Astrocyte of the spinal cord (primary cell): ENCODE results near the gene PFKFB3.

Source experiments
- DNase-seq: peaks from one replicate; pipeline ENCODE4 v3.0.0; 2011; ENCODE audit warnings: low read depth, low spot score
- H3K4me3 ChIP-seq: 2 replicates; pipeline ENCODE4 v1.5.1; 2011; ENCODE audit warnings: low read depth, mild to moderate bottlenecking, low read length, moderate library complexity
- in situ Hi-C: cut with HindIII; loops from 2 replicates; pipeline ENCODE4 v1.10.0; 2017; ENCODE audit warnings: low sequenced_read_pairs
- TF ChIP-seq, protein P1 (sequence below): IDR thresholded peaks from 2 replicates; pipeline ENCODE4 v1.5.1; 2012; ENCODE audit warnings: low read depth, mild to moderate bottlenecking, low read length, inconsistent platforms

The PFKFB3 gene

DNA sequence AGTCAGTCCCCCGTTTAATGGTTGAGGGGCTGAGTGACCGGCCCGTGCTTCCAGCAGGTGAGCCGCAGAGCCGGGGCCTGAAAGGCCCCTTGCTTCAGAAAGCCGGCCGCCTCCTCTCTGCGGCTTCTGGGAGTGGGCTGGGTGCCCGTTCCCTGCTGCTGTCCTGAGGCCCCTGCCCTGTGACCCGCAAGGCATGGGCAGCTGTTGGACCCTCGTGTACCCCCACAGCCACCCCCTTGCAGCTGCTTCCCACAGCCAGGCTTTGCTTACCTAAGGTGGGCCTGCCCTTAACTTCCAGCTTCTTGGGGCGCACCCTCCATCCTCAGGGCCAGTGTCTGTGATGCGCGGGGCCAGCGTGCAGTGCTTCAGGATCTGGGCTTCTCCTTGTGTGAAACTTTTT, 26.6 kb downstream of the PFKFB3 start:
- in situ Hi-C loops, result no loop called here
- TF ChIP-seq, protein P1, sequence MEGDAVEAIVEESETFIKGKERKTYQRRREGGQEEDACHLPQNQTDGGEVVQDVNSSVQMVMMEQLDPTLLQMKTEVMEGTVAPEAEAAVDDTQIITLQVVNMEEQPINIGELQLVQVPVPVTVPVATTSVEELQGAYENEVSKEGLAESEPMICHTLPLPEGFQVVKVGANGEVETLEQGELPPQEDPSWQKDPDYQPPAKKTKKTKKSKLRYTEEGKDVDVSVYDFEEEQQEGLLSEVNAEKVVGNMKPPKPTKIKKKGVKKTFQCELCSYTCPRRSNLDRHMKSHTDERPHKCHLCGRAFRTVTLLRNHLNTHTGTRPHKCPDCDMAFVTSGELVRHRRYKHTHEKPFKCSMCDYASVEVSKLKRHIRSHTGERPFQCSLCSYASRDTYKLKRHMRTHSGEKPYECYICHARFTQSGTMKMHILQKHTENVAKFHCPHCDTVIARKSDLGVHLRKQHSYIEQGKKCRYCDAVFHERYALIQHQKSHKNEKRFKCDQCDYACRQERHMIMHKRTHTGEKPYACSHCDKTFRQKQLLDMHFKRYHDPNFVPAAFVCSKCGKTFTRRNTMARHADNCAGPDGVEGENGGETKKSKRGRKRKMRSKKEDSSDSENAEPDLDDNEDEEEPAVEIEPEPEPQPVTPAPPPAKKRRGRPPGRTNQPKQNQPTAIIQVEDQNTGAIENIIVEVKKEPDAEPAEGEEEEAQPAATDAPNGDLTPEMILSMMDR, result no peak
- no peak for DNase-seq

DNA sequence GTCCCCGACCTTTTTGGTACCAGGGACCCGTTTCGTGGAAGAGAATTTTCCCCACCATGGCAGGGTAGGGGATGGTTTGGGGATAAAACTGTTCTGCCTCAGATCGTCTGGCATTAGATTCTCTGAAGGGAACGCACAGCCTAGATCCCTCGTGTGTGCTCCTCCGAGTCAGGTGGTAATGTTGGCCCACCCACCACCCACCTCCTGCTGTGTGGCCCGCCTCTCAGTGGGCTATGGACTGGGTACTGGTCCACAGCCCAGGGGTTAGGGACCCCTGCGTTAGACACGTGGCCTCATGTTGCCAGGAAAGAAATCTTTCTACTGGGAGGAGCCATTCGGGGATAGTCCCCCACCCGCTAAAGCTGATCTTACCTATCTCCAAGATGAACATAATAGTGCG, 27.0 kb downstream of the PFKFB3 start:
- no peak overlapping the region for H3K4me3 ChIP-seq
- in situ Hi-C loops, result no loop called here
- no peak for DNase-seq
- TF ChIP-seq, protein P1, result no peak

More for the DNA sequence above, 26.6 kb downstream of the PFKFB3 start:
- no peak overlapping the region for H3K4me3 ChIP-seq

DNA sequence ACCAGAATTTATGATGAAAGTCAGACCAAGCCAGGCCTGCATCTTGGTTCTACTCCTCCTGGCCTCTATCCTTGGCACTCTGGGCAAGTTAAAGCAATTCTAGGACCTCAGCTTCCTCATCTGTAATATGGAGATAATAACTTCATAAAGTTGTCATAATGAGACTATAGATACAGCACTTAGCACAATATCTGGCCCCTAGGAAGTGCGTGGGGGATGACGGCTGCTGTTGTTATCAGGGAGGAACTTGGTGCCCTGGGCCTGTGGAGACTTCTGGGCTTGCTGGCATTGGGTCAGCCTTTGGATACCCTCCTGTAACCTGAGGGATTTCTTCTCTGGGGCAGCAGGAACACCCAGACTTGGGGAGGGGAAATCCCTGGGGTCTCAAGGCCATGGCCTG, 27.6 kb downstream of the PFKFB3 start:
- TF ChIP-seq, protein P1, result no peak
- H3K4me3 ChIP-seq, result no peak overlapping the region

DNA sequence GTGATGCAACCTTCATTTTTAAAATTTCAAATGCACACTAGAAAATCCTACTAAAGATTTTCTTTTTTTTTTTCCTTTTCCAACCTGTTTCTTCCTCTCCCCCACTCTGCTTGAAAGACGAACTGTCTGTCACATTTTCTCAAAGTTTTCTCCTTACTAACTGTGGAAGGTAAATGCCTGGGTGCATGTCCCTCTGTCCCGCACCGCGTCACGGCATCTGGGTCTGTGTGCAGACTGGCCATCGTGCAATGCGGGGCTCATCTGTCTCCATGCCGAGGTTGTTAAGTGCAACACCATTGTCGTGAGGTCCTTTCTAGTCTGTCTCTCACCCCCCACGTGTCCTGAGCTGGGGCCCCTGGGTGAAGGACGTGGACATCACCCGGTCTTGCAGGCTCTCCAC, 28.4 kb downstream of the PFKFB3 start:
- DNase-seq, result no peak
- TF ChIP-seq, protein P1, result no peak
- H3K4me3 ChIP-seq, result no peak overlapping the region
- in situ Hi-C loops, result no loop called here

More for the DNA sequence above, 27.6 kb downstream of the PFKFB3 start:
- in situ Hi-C loops, result no loop called here
- no peak for DNase-seq

DNA sequence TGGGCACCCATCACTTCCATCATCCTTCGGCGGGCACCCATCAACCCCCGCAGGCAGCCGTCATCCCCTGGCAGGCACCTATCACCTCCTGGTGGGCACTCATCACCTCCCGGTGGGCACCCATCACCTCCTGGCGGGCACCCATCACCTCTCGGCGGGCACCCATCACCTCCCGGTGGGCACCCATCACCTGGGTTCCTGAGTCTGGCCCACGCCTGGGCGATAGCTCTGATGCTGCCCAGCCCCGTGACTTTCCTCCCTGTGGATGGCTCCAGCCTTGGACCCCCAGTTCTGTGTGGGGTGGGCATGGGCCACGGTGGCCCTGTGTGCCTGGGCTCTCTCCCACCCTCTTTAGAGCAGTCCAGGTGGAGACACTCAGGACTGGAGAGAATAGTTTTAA, 29.0 kb downstream of the PFKFB3 start:
- DNase-seq, result no peak
- no peak overlapping the region for H3K4me3 ChIP-seq
- TF ChIP-seq, protein P1, result no peak
- in situ Hi-C loops, result no loop called here

DNA sequence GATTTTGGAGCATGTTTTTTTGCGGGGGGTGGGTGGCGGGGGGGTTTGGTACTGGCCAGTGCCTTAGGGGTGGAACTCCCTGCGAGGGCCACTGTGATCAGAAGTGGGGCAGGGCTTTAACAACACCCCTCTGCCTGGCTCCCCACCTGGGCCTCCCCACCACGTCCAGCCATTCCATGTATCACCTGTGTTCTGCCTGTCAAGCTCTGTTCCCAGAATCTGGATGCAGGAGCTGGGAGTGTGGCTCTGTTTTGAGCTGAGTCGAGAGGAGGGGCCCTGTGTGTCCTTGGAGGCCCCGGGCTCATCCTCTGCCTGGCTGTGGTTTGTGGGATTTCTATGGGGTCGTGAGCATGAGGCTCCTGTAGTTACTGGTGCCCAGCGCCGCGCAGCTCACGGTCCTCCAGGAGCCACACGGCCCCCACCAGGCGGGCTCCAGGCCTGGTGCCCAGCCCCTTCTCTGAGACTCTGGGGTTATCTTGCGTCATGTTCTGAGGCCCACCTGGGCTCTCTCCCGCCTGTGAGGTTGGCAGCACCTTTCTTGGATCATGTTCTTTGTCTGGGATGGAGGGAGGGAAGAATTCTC, 29.6 kb downstream of the PFKFB3 start:
- DNase-seq, result no peak
- H3K4me3 ChIP-seq, result no peak overlapping the region
- in situ Hi-C loops, result no loop called here
- TF ChIP-seq, protein P1, result no peak
